T-helper 17 cell (primary cell): ENCODE measurements around the gene PARP11. TPM values are rescaled to one million over a fixed set of nuclear protein-coding genes. Genes with fewer than 3 reads are reported as not detected.
"Not testable (repeated sequence)": the region's sequence is repeated elsewhere in the genome, so short reads cannot be mapped to it uniquely, and the experiment has no call there.

ENCODE experiments used
- ATAC-seq: fragments of 150-1000 bp; cut with Tn5 transposase; 2 replicates; pipeline ENCODE4 v1.10.0; 2021; ENCODE audit warnings: mild to moderate bottlenecking, moderate library complexity
- DNase-seq, 3 donors: peaks; one replicate each; pipeline versions ENCODE4 v3.0.0 to v3.0.0-alpha.2; 2020 to 2021
- H3K9me3 ChIP-seq: one replicate; pipeline ENCODE4 v1.7.0; 2013; ENCODE audit warnings: low read length, mild to moderate bottlenecking; ENCODE audit not compliant: control insufficient read depth, poor library complexity, severe bottlenecking
- H3K27ac Mint-ChIP-seq: one replicate; pipeline ENCODE4 v1.8.0; 2022; ENCODE audit warnings: mild to moderate bottlenecking, moderate library complexity, mixed read lengths
- H3K27me3 Mint-ChIP-seq: one replicate; pipeline ENCODE4 v1.8.0; 2022; ENCODE audit warnings: mixed read lengths
- H3K36me3 Mint-ChIP-seq: one replicate; pipeline ENCODE4 v1.8.0; 2022; ENCODE audit warnings: low read depth, mixed read lengths
- H3K4me1 Mint-ChIP-seq: one replicate; pipeline ENCODE4 v1.8.0; 2022; ENCODE audit warnings: mild to moderate bottlenecking, mixed read lengths
- H3K4me3 Mint-ChIP-seq: one replicate; pipeline ENCODE4 v1.8.0; 2022; ENCODE audit warnings: mild to moderate bottlenecking, moderate library complexity, mixed read lengths
- total RNA-seq, 4 donors: library from RNA in 2 of 4; stranded (reverse) in 2 of 4; gene quantifications; one replicate each; pipeline ENCODE4 v1.2.3 and lab custom pipeline; 2022 to 2026

Gene PARP11
- total RNA-seq, 2 donors from 2014 or later: 16.5 to 21.3 TPM

GRCh38 chr12:3869865-3870264 lies 3.3 kb downstream of the PARP11 start:
- ATAC-seq (no peak), DNase-seq (no peak)
- Mint-ChIP-seq H3K27ac (peak overlapping the region; percentile 99), H3K36me3 (peaks cover 4% of the 10 kb centered on the region), H3K4me1 (peaks cover 39% of the 10 kb centered on the region), H3K4me3 (peak overlapping the region; percentile 98), H3K27me3 (no peaks in the 10 kb centered on the region)
- H3K9me3 ChIP-seq: no peaks in the 10 kb centered on the region

- peak overlapping the region; percentile 98 for H3K4me3 Mint-ChIP-seq
- H3K36me3 Mint-ChIP-seq: peaks cover 4% of the 10 kb centered on the region
- peaks cover 39% of the 10 kb centered on the region for H3K4me1 Mint-ChIP-seq
- no peaks in the 10 kb centered on the region for H3K27me3 Mint-ChIP-seq
- ATAC-seq (no peak), DNase-seq (no peak)
- H3K27ac Mint-ChIP-seq: peak overlapping the region; percentile 99
- no peaks in the 10 kb centered on the region for H3K9me3 ChIP-seq
Observed at GRCh38 chr12:3869433-3869832, 3.8 kb downstream of the PARP11 start.

- Mint-ChIP-seq H3K27ac (no peak overlapping the region), H3K4me1 (peaks cover 12% of the 10 kb centered on the region), H3K4me3 (no peak overlapping the region), H3K27me3 (no peaks in the 10 kb centered on the region), H3K36me3 (peaks cover 6% of the 10 kb centered on the region)
- no peaks in the 10 kb centered on the region for H3K9me3 ChIP-seq
- no peak for ATAC-seq
- no peak for DNase-seq
Observed at GRCh38 chr12:3863756-3864155, 9.4 kb downstream of the PARP11 start.

GRCh38 chr12:3842517-3842916 lies 30.7 kb downstream of the PARP11 start:
- Mint-ChIP-seq H3K36me3 (peaks cover 7% of the 10 kb centered on the region), H3K27ac (no peak overlapping the region), H3K27me3 (no peaks in the 10 kb centered on the region), H3K4me3 (no peak overlapping the region), H3K4me1 (peaks cover 24% of the 10 kb centered on the region)
- DNase-seq (no peak), ATAC-seq (no peak)
- peaks cover 2% of the 10 kb centered on the region for H3K9me3 ChIP-seq

GRCh38 chr12:3841783-3842182 lies 31.4 kb downstream of the PARP11 start:
- no peaks in the 10 kb centered on the region for H3K9me3 ChIP-seq
- DNase-seq (no peak), ATAC-seq (no peak)
- Mint-ChIP-seq H3K27ac (no peak overlapping the region), H3K4me3 (no peak overlapping the region), H3K27me3 (no peaks in the 10 kb centered on the region), H3K4me1 (peaks cover 32% of the 10 kb centered on the region), H3K36me3 (peaks cover 7% of the 10 kb centered on the region)

GRCh38 chr12:3840833-3841232 lies 32.4 kb downstream of the PARP11 start:
- not testable (repeated sequence) for DNase-seq, H3K27ac Mint-ChIP-seq, H3K36me3 Mint-ChIP-seq, H3K9me3 ChIP-seq, ATAC-seq, H3K27me3 Mint-ChIP-seq, H3K4me3 Mint-ChIP-seq
- peaks cover 39% of the 10 kb centered on the region for H3K4me1 Mint-ChIP-seq

- not testable (repeated sequence) for H3K27ac Mint-ChIP-seq
- Mint-ChIP-seq H3K4me1 (peaks cover 44% of the 10 kb centered on the region), H3K4me3 (peak overlapping the region; percentile 3)
Observed at GRCh38 chr12:3839745-3840144, 33.5 kb downstream of the PARP11 start.

GRCh38 chr12:3838701-3839548 lies 34.3 kb downstream of the PARP11 start:
- H3K27me3 Mint-ChIP-seq, H3K36me3 Mint-ChIP-seq, H3K9me3 ChIP-seq, H3K27ac Mint-ChIP-seq: not testable (repeated sequence)
- peak; percentile 72 for ATAC-seq
- H3K4me1 Mint-ChIP-seq: peaks cover 48% of the 10 kb centered on the region
- H3K4me3 Mint-ChIP-seq: peak overlapping the region; percentile 74
- DNase-seq: peak in 2 of 3 donors; percentile 9 to 13

More at GRCh38 chr12:3839745-3840144, 33.5 kb downstream of the PARP11 start:
- not testable (repeated sequence) for H3K36me3 Mint-ChIP-seq, DNase-seq, H3K27me3 Mint-ChIP-seq, ATAC-seq, H3K9me3 ChIP-seq

GRCh38 chr12:3838076-3838475 lies 35.1 kb downstream of the PARP11 start:
- ATAC-seq (no peak), DNase-seq (no peak)
- H3K4me1 Mint-ChIP-seq: peaks cover 45% of the 10 kb centered on the region
- H3K9me3 ChIP-seq: no peaks in the 10 kb centered on the region
- no peaks in the 10 kb centered on the region for H3K27me3 Mint-ChIP-seq
- peaks cover 9% of the 10 kb centered on the region for H3K36me3 Mint-ChIP-seq
- H3K27ac Mint-ChIP-seq: peak overlapping the region; percentile 64
- peak overlapping the region; percentile 74 for H3K4me3 Mint-ChIP-seq

GRCh38 chr12:3837049-3837448 lies 36.1 kb downstream of the PARP11 start:
- Mint-ChIP-seq H3K27ac (no peak overlapping the region), H3K4me3 (no peak overlapping the region), H3K36me3 (peaks cover 7% of the 10 kb centered on the region), H3K27me3 (no peaks in the 10 kb centered on the region), H3K4me1 (peaks cover 43% of the 10 kb centered on the region)
- H3K9me3 ChIP-seq: no peaks in the 10 kb centered on the region
- ATAC-seq: no peak
- no peak for DNase-seq

GRCh38 chr12:3836641-3837040 lies 36.6 kb downstream of the PARP11 start:
- H3K27me3 Mint-ChIP-seq: no peaks in the 10 kb centered on the region
- DNase-seq (no peak), ATAC-seq (no peak)
- H3K27ac Mint-ChIP-seq: peak overlapping the region; percentile 1
- peaks cover 39% of the 10 kb centered on the region for H3K4me1 Mint-ChIP-seq
- no peak overlapping the region for H3K4me3 Mint-ChIP-seq
- peaks cover 6% of the 10 kb centered on the region for H3K36me3 Mint-ChIP-seq
- H3K9me3 ChIP-seq: no peaks in the 10 kb centered on the region

- H3K9me3 ChIP-seq: no peaks in the 10 kb centered on the region
- DNase-seq (no peak), ATAC-seq (no peak)
- Mint-ChIP-seq H3K36me3 (peaks cover 6% of the 10 kb centered on the region), H3K27me3 (no peaks in the 10 kb centered on the region), H3K4me3 (peak overlapping the region; percentile 26), H3K27ac (peak overlapping the region; percentile 1), H3K4me1 (peaks cover 37% of the 10 kb centered on the region)
Observed at GRCh38 chr12:3835914-3836313, 37.3 kb downstream of the PARP11 start.

- peaks cover 37% of the 10 kb centered on the region for H3K4me1 Mint-ChIP-seq
- H3K27ac Mint-ChIP-seq: no peak overlapping the region
- H3K27me3 Mint-ChIP-seq: no peaks in the 10 kb centered on the region
- ATAC-seq (no peak), DNase-seq (no peak)
- H3K36me3 Mint-ChIP-seq: peaks cover 6% of the 10 kb centered on the region
- H3K9me3 ChIP-seq: no peaks in the 10 kb centered on the region
- no peak overlapping the region for H3K4me3 Mint-ChIP-seq
Observed at GRCh38 chr12:3834774-3835173, 38.4 kb downstream of the PARP11 start.
